Fibroblast of skin of abdomen (primary cell): ENCODE measurements around the gene PWWP2B.
A peak's percentile ranks its signal among the peaks of the same experiment; 100 is the strongest.
"Not testable (repeated sequence)": the region's sequence is repeated elsewhere in the genome, so short reads cannot be mapped to it uniquely, and the experiment has no call there.

Experiments used
- DNase-seq: peaks from one replicate; pipeline ENCODE4 v3.0.0-alpha.2; 2013

The PWWP2B gene

GRCh38 chr10:132434405-132435005 lies 37.5 kb downstream of the PWWP2B start:
- DNase-seq = no peak

GRCh38 chr10:132435320-132435719 lies 38.3 kb downstream of the PWWP2B start:
- DNase-seq = not testable (repeated sequence)

- DNase-seq = not testable (repeated sequence)
Observed at GRCh38 chr10:132436096-132436495, 39.1 kb downstream of the PWWP2B start.

- no peak for DNase-seq
Observed at GRCh38 chr10:132436861-132437410, 39.9 kb downstream of the PWWP2B start.

- no peak for DNase-seq
Observed at GRCh38 chr10:132437541-132437950, 40.5 kb downstream of the PWWP2B start.

GRCh38 chr10:132438091-132439024 lies 41.4 kb downstream of the PWWP2B start:
- DNase-seq = no peak

- DNase-seq = no peak
Observed at GRCh38 chr10:132439025-132439388, 42.0 kb downstream of the PWWP2B start.

- no peak for DNase-seq
Observed at GRCh38 chr10:132439424-132440163, 42.6 kb downstream of the PWWP2B start.

GRCh38 chr10:132440791-132441565 lies 44.0 kb downstream of the PWWP2B start:
- DNase-seq = no peak

GRCh38 chr10:132441818-132442524 lies 45.0 kb downstream of the PWWP2B start:
- DNase-seq = no peak

- no peak for DNase-seq
Observed at GRCh38 chr10:132442636-132443035, 45.6 kb downstream of the PWWP2B start.

- DNase-seq = peak; percentile 48
Observed at GRCh38 chr10:132443605-132443982, 46.6 kb downstream of the PWWP2B start.

GRCh38 chr10:132443983-132444876 lies 47.2 kb downstream of the PWWP2B start:
- peak; percentile 28 for DNase-seq

- DNase-seq = no peak
Observed at GRCh38 chr10:132444877-132445351, 47.9 kb downstream of the PWWP2B start.

GRCh38 chr10:132445516-132446194 lies 48.7 kb downstream of the PWWP2B start:
- DNase-seq = no peak

- no peak for DNase-seq
Observed at GRCh38 chr10:132446195-132446581, 49.2 kb downstream of the PWWP2B start.

- peak; percentile 48 for DNase-seq
Observed at GRCh38 chr10:132446661-132447445, 49.9 kb downstream of the PWWP2B start.

- DNase-seq = peak; percentile 87
Observed at GRCh38 chr10:132447446-132448247, 50.6 kb downstream of the PWWP2B start.
